HG03095 (cell line): ENCODE measurements around the gene PLCXD3.
"Not testable (repeated sequence)": the region's sequence is repeated elsewhere in the genome, so short reads cannot be mapped to it uniquely, and the experiment has no call there.

Experiments
- ATAC-seq: cut with Tn5 transposase; IDR thresholded peaks from one replicate; pipeline ENCODE4 v1.9.1; 2021; ENCODE audit warnings: moderate library complexity; ENCODE audit not compliant: unreplicated experiment

PLCXD3 gene

DNA sequence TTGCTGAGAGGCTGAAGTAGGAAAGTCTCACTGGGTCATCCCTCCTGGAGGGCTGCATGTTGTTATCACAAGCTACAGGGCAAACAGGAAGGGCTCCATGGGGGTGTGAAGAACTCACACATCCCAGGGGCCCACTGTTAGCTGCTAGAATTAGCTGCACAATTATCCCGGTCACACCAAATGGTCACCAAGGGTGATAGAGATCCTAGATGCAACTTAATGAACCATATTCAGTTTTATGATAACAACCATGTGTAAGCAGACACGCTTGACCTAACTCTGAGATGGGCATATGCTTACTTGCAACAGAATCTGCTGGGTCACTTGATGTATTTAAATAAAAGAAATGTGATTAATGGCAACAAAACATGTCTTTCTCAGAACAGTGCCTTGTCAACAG lies 153.6 kb downstream of the PLCXD3 start:
- no peak for ATAC-seq

DNA sequence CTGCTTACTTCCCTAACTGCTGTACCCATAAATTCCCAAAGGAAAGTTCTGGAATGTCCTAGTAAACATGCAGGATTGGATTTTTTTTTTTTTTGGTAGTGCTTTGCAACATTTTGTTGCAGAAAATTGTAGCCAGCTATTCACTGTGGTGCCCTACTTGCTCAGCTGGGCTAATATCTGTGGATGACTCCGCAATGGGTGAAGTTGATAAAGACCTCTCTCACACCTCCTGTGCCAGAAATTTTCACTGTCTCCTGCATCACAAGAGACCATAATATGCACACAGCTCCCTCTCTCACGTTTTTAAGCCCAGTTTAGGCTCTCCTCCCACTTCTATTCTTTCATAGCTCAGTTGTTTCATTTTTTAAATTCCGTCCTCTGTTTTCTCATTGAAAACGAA lies 160.6 kb downstream of the PLCXD3 start:
- ATAC-seq, result no peak

DNA sequence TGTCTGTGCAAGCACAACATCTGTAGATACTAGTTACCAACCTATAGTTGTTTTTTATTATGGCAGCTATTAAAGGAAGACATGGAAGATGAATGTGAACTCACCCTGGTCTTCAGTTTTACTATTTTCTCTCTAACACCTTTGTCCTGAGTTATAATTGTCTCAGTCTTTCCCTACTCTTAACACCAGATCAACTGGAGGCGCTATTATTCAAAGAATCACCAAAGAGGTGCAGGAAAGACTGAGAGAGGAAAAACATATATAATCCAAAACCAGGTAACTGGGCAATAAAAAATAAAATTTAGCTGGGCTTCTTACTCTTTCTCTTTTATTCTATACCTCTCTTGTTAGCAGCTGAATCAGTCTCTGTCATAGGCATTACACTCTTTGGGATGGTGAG lies 162.8 kb downstream of the PLCXD3 start:
- ATAC-seq, result no peak

GRCh38 chr5:41346609-41347008 lies 163.8 kb downstream of the PLCXD3 start:
- ATAC-seq, result no peak

DNA sequence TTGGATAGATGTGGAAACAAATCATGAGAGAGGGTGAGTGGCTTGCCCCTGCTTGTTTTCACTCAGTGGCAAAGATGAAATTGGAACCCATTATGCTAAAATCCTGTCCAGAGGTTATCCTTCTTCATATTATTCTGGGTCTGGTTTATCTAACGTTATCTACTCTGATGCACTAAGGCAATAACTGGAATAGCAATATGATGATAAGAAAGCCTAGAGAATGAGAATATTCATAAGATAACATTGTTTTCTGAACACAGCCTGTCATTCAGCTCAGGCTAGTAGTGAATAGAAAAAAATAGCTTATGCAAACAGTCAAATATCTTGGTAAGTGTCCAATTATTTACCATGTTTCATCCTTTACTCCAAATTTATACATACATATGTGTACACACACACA lies 165.1 kb downstream of the PLCXD3 start:
- ATAC-seq, result no peak

GRCh38 chr5:41339339-41339738 lies 171.1 kb downstream of the PLCXD3 start:
- ATAC-seq, result no peak

DNA sequence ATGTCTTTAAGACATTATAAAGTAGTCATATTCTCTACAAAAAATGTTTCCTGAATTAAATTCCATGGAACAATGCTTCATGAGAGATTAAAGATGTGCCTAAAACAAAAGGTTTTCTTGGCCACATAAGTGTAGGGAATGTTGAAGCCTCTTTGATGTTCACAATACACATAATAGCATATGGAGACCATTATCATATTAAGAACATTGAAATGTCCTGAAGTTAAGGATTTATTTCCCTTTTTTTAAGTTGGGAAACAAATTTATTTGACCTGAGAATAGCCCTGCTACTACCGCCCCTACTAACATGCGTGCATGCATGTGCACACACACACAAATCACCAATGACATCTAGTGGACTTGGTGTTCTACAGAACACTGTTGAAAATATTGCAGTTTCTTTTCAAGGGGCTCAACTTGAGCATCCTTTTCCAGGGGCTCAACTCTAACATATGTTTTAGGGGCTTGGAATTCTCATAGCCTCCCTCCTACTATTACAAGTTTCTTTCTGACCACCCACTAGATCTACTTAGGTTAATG lies 172.2 kb downstream of the PLCXD3 start:
- no peak for ATAC-seq

DNA sequence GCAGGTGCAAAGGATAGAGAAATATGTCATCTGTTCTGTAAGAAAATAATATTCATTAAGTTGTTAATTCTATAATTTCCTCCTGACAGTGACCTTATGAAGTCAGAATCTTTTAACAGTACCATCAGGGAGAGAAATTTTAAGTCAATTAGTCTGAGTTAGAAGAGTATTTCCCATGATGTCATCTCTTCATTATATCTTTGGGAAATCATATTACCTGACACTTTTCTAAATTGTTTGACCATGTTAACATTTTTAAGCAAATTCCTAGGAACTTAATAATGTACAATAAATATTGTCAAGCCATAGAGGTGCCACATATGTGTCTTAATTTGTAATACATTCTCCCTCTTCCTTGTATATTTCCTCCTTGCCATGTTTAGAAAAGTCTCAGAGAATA lies 172.7 kb downstream of the PLCXD3 start:
- no peak for ATAC-seq

DNA sequence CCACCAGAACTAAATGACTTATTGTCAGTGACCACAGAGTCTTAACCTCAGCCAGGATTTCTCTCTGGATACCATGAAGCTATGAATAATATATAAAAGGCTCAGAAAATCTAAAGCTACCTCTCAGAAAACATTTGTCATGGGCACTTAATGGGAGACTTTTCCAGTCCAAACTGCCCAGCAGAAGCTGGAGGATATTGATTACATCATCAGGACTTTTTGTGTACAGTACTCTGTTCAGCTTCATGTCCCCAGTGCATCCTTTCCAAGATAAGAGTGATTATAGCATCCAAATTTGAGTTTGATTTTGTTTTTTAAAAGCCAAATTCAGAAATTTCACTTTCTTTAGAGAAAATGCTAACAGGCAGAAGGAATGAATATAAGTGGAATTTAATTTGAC lies 173.2 kb downstream of the PLCXD3 start:
- ATAC-seq, result no peak

- no peak for ATAC-seq
Observed at GRCh38 chr5:41336471-41336870, 173.9 kb downstream of the PLCXD3 start.

- no peak for ATAC-seq
Observed at GRCh38 chr5:41335596-41336181, 174.7 kb downstream of the PLCXD3 start.

GRCh38 chr5:41334758-41335157 lies 175.6 kb downstream of the PLCXD3 start:
- ATAC-seq, result peak; percentile 62

DNA sequence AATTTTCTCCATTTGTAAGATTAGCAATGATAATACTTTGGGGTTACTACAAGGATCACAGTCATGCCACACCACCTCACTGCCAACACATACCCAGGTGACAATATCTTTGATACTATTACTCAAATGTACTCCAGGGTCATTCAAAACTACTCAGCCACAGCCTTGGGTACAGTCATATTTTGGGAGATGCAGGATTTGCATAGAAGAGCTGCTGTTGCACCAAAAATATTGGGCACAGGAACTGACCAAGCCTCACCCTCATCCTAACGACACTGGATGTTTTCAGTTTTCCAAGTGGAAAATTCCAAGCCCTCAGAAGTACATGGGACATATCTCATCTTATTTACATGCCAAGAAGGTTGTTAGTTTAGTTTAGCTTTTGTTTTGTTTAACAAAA lies 176.2 kb downstream of the PLCXD3 start:
- no peak for ATAC-seq

GRCh38 chr5:41325074-41325473 lies 185.3 kb downstream of the PLCXD3 start:
- ATAC-seq, result no peak

DNA sequence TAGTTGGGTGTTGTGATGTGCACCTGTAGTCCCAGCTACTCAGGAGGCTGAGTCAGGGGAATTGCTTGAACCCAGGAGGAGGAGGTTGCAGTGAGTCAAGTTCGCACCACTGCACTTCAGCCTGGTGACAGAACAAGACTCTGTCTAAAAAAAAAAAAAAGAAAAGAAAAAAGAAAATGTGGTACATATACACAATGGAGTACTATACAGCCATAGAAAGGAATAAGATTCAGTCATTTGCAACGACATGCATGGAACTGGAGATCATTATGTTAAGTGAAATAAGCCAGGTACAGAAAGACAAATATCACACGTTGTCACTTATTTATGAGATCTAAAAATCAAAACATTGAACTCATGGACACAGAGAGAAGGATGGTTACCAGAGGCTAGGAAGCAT lies 187.6 kb downstream of the PLCXD3 start:
- not testable (repeated sequence) for ATAC-seq

- no peak for ATAC-seq
Observed at GRCh38 chr5:41312478-41313060, 197.8 kb downstream of the PLCXD3 start.

DNA sequence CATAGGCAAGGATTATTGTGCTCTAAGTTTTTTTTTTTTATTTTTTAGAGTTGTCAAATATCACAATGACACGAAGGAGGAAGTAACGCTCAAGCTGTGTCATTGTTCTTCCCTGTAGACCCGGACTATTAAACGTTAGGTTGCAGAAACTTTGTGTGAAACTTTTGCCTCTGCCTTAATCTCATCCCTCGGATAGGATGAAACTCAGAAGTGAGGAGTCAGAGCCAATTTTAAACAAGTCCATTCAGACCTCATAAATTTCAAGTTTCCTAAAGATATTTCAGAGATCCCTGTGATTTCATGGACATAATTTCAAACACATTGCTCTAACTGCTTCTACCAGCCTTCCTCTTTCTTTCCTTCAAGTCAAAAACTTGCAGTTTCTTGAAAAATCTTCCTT lies 198.3 kb downstream of the PLCXD3 start:
- ATAC-seq, result no peak

DNA sequence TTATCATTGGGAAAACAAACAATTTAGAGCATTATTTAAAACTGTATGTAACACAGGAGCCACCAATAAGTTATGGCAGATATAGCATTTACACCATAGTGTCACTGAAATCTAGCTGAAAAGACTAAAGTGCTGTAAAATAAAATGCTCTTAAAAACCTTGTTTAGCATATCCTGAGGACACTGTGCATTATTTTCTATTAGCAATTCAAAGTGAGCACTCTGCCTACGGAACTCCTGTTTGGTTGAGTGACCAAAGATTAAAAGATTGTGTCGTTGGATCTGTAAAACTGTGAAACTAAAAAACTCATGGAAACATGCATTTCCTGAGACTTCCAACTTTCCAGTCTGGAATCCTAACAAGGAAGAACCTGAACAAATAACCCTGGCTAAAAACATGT lies 201.1 kb downstream of the PLCXD3 start:
- ATAC-seq, result no peak

GRCh38 chr5:41306005-41306404 lies 204.4 kb downstream of the PLCXD3 start:
- no peak for ATAC-seq

- ATAC-seq, result no peak
Observed at GRCh38 chr5:41305056-41305455, 205.3 kb downstream of the PLCXD3 start.

GRCh38 chr5:41296066-41296465 lies 214.3 kb downstream of the PLCXD3 start:
- no peak for ATAC-seq

GRCh38 chr5:41291323-41291722 lies 219.1 kb downstream of the PLCXD3 start:
- no peak for ATAC-seq

DNA sequence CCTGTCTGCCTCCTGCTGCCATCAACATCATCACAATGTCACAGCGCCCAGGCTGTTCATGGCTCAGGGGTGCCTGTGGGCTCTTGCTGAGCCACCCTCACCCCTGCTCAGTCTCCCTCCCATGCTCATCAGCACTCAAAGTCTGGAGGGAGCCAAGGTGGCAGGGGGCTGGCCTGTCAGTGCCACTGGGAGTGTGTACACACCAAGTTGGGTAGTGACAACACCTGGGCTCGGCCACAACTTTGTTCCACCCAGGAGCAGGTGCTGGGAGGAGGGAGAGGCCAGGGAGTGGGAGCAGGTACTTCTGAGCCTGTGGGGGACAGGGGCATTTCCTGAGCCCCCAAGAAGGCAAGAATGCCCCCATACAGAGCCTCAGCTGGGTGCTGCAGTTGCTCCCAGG lies 219.6 kb downstream of the PLCXD3 start:
- ATAC-seq, result no peak
